Epithelial cell of proximal tubule (primary cell): Measurements from ENCODE around the gene ZCCHC7. TPM values are rescaled to one million over a fixed set of nuclear protein-coding genes. Genes with fewer than 3 reads are reported as not detected.

Experiments
- DNase-seq: peaks from one replicate; pipeline ENCODE4 v3.0.0-alpha.2; 2011; ENCODE audit warnings: low read depth
- H3K4me3 ChIP-seq: 2 replicates; pipeline ENCODE4 v1.5.1; 2011; ENCODE audit warnings: low read depth, mild to moderate bottlenecking, low read length
- CTCF ChIP-seq: conservative IDR thresholded peaks from 2 replicates; pipeline ENCODE4 v1.5.1; 2012; ENCODE audit warnings: low read depth, mild to moderate bottlenecking, low read length
- total RNA-seq: library from RNA; depleted of rRNA; stranded (reverse); fragments of >200 nt; gene quantifications from 2 replicates; pipeline ENCODE4 v1.2.3, GENCODE V29; 2015

Gene ZCCHC7
- total RNA-seq, 1 donor from 2014 or later: 13.3 TPM

GRCh38 chr9:37309136-37309535 is 188.8 kb downstream of the ZCCHC7 start:
- TF ChIP-seq CTCF: peak; percentile 58
- H3K4me3 ChIP-seq: no peak overlapping the region
- DNase-seq: no peak

GRCh38 chr9:37311938-37312708 is 191.7 kb downstream of the ZCCHC7 start:
- no peak for TF ChIP-seq CTCF
- DNase-seq: no peak
- H3K4me3 ChIP-seq: no peak overlapping the region

- H3K4me3 ChIP-seq: no peak overlapping the region
- no peak for TF ChIP-seq CTCF
- DNase-seq: no peak
Measured at GRCh38 chr9:37324261-37324683, 203.9 kb downstream of the ZCCHC7 start.

GRCh38 chr9:37324691-37325490 is 204.5 kb downstream of the ZCCHC7 start:
- H3K4me3 ChIP-seq: no peak overlapping the region
- no peak for TF ChIP-seq CTCF
- DNase-seq: no peak

GRCh38 chr9:37325778-37326177 is 205.4 kb downstream of the ZCCHC7 start:
- no peak overlapping the region for H3K4me3 ChIP-seq
- no peak for TF ChIP-seq CTCF
- DNase-seq: peak; percentile 31

GRCh38 chr9:37327553-37327952 is 207.2 kb downstream of the ZCCHC7 start:
- no peak for DNase-seq
- TF ChIP-seq CTCF: no peak
- no peak overlapping the region for H3K4me3 ChIP-seq
